Right forelimb (tissue), 1 donor: ENCODE measurements around the gene SZRD1.
A peak's percentile ranks its signal among the peaks of the same experiment; 100 is the strongest.

Source experiments
- DNase-seq: peaks from one replicate; pipeline ENCODE4 v3.0.0-alpha.2; 2018

The SZRD1 gene

DNA sequence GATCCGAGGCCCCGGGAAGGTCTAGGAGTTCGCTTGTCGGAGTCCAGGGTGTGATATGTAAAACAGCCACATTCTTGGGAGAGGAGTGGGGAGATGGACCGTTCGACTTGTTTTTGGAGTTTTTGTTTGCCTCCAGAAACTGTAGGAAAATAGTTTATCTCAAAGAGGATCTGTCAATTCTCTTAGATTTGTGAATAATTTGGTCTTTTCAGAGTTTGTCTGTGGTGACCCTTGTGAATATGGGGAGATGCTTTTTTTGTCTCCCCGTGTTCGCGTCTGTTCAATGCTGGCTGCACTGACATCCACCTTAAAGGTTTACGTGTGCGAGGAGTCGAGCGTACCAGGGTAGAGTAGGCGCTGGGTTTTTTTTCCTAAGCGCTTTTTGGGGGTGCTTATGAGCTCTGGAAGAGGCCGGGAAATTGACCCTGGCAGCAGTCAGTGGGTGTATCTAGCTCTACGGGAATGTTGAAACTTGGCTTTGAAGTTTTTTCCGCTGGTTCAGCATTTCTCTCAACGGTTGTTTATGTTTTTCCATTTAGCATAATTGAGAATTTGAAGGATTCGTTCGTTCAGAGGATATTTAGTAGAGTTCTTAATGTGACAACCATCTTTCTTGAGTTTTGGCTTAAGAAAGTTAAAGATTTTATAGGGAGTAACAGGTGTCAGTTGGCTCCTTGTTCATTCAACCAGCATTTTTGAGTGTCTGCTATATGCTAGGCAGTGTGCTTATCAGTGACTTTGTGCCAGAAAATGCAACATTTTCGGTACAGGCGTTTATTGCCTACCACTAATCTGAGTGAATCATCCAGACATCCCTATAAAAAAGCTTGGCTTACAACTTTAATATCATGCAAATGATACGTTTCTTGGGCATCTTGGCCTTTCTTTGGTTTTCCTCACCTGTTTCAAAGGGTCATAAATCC, 1.2 kb downstream of the SZRD1 start:
- DNase-seq: no peak

DNA sequence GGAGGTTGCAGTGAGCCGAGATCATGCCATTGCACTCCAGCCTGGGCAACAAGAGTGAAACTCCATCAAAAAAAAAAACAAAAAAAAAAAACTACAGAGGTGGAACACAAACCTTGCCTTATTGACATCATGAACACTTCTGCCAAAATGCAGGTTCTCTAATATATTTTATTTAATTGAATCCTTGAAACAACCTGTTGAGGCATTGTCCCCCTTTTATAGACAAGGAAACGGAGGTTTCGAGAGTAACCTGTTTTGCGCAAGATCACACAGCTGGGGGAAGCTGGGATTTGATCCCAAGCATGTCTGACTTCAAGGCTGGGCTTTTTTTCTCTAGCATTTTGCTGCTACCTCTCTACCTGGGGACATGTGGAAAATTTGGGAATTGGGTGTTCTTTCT, 2.8 kb downstream of the SZRD1 start:
- no peak for DNase-seq

DNA sequence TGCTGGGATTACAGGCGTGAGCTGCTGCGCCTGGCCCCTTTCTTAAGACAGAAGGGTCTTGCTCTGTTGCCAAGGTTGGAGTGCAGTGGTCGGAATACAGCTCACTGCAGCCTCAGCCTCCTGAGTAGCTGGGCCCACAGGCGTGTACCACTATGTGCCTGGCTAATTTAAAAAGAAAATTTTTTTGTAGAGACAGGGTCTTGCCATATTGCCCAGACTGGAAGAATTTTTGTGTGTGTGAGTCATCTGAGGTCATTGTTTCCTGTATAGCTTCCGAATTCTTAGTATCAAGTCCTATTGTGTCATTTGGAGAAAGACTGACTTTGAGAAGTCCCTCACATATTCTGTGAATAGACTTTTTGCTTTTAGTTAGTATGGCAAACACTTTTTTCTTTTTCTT, 4.7 kb downstream of the SZRD1 start:
- no peak for DNase-seq

- DNase-seq: no peak
Measured at GRCh38 chr1:16372535-16373285, 5.7 kb downstream of the SZRD1 start.

- DNase-seq: no peak
Measured at GRCh38 chr1:16374266-16374665, 7.2 kb downstream of the SZRD1 start.

GRCh38 chr1:16375521-16376340, 8.7 kb downstream of the SZRD1 start:
- no peak for DNase-seq

- no peak for DNase-seq
Measured at GRCh38 chr1:16376971-16377370, 9.9 kb downstream of the SZRD1 start.

- DNase-seq: no peak
Measured at GRCh38 chr1:16378443-16378842, 11.4 kb downstream of the SZRD1 start.

- no peak for DNase-seq
Measured at GRCh38 chr1:16380868-16381267, 13.8 kb downstream of the SZRD1 start.

DNA sequence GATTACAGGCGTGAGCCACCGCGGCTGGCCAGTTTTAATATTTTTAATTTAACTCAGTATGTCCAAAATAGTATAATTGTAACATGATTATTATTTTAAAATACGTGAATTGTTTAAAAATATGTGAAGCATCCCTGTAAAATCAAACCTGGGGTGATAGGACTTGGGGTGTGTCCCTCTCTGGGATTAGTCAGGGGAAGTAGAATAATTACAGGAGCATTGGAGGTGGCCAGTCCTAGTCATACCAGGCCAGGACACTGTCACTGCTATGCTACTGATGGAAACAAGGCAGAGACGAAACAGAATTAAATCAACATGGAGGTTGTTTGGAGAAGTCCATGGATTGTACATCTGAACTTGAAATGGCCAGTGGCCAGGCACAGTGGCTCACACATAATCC, 16.8 kb downstream of the SZRD1 start:
- DNase-seq: no peak

- no peak for DNase-seq
Measured at GRCh38 chr1:16385659-16386453, 18.8 kb downstream of the SZRD1 start.

DNA sequence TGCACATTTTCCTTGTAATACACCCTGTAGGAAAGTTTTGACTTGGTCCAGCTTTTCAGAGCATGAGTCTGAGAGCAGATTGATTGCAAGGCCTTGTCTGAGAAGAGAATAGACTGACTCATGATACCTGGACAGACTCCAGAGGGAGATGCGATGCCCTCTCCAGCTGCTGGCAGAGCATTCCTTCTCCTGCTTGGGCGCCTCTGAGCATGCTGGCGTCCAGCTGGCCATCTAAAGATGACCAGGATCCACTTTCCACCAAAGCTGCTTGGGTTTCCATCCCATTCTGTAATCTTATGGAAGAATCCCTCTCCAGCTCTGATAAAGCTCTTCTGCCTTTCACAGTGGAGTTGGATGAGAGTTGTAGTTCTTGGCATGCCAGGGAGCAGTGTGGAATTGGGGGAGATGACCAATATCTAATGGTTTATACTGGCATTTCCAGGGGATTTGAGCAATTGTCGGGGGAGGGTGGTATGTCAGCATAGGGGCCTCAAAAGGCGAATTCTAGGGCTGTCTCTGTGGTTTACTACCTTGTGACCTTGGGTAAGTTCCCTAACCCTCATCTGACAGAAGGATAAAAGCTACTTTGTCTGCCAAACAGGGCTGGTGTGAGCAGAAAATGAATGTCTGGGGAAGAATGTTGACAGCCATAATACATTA, 19.5 kb downstream of the SZRD1 start:
- no peak for DNase-seq

- peak; percentile 57 for DNase-seq
Measured at GRCh38 chr1:16387201-16388188, 20.5 kb downstream of the SZRD1 start.

DNA sequence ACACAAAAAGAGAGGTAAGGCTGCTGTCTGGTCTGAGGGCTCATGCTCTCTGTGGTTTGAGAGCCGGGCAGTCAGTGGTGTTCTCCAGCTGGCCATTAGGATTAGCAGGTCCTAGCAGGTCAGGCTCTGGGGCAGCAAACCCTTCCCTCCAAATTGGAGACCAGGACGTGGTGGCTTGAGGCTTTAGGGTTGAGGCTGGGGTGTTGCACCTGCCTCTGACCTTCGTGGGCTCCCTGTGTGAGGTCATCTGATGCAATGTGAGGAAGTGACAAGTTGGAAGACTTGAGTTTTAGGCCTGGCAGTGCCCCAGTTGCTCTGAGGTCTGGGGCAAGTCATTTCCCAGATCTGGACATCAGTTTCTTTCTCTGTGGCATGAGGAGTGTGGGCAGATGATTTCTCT, 24.4 kb downstream of the SZRD1 start:
- no peak for DNase-seq

DNA sequence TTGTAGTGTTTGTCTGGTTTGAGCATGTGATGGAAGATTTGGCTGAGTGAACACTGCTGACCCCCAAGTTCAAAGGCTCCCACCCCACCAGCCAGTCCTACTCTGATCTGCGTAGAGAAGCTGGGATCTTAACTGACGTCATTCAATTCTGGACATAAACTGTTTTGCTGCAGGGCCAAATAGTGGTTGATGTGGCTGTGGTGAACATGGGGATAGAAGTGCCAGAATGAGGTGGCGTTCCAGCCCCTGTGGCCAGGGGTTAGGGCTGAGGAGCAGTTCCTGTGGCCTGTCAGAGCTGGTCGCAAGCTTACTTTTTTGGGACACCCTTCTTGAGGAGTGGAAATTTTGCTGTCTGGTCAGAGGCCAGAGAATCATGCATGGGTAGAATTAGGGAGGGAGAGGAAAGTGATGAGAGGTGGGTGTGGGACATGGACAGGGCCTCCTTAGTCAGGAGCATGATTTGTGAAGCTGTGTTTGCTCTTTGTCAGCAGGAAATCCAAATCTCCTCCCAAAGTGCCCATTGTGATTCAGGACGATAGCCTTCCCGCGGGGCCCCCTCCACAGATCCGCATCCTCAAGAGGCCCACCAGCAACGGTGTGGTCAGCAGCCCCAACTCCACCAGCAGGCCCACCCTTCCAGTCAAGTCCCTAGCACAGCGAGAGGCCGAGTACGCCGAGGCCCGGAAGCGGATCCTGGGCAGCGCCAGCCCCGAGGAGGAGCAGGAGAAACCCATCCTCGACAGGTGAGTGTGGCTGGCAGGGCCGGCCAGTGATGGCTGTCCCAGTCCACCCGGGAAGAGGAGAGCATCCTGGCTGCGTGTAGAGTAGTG, 25.9 kb downstream of the SZRD1 start:
- no peak for DNase-seq

DNA sequence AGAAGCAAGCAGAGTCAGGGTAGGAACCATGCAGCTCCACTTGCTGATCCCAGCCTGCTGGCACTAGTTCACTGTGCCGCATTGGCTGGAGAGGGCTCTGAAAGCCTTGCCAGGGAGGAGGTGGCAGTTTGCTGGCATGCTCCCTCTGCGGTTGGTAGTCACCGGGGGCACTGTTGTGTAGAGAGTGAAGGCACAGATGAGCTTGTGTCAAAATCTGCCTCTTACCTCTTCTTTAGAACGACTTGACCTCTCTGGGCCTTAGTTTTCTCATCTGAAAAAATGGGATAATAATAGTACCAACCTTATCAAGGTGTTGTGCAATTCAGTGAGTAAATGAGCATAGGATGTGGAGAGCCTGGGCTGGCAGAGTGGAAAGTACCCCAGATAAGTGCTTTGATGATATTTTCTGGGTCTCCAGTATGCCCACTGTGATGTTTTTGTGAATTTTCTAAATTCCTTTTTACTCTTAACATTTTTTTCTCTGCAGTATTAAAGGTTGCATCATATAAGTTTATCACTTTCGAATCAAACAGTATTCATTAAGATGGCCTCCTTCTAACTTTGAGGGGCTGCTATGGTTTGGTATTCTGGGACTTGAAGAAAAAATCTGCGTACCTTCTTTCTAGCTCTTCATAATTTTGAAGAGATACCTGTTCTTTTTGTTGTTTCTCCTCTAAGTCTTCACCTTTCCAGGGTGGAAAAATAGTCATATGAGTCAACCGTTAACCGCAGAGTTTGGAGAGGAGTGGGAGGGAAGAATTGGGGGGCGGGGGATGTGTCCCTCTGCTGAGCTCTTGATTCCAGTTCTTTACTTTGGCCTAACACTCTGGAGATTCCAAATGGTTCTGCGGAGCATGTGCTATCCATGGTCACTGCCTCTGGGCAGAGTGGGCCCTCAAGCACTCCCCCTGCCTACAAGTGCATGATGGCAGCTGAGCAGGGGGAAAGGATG, 26.8 kb downstream of the SZRD1 start:
- no peak for DNase-seq

DNA sequence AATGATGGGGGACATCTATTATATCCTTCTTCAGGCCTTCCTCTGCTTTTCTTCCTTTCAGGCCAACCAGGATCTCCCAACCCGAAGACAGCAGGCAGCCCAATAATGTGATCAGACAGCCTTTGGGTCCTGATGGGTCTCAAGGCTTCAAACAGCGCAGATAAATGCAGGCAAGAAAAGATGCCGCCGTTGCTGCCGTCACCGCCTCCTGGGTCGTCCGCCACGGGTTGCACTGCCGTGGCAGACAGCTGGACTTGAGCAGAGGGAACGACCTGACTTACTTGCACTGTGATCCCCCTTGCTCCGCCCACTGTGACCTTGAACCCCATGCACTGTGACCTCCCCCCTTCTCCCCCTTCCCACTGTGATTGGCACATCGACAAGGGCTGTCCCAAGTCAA, 27.9 kb downstream of the SZRD1 start:
- no peak for DNase-seq

DNA sequence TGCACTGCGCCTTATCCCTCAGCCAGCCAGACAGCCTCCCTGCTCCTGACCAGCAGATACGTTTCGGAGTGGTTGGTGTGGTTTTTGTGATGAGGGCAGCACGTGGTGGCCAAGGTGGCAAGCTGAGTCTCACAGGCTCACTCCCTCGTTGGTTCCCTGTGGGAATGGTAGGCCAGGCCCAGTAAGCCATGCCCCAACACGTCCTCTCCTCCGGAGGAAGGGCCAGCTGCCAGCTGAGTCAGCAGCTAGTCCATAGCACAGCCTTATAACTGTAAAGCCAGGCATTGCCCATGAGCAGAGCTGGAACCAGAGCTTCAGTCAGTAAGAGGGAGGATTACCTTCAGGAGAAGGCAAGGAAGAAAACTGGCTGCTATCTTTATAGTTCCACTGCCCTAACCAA, 29.5 kb downstream of the SZRD1 start:
- DNase-seq: no peak
